H9 (cell line): ENCODE data around the gene DUSP23. TPM values are rescaled to one million over a fixed set of nuclear protein-coding genes. Genes with fewer than 3 reads are reported as not detected.

ENCODE experiments used
- DNase-seq: peaks from one replicate; pipeline ENCODE4 v3.0.0-alpha.2; 2017
- H2AFZ ChIP-seq: one replicate; pipeline ENCODE4 v1.6.1; 2013; ENCODE audit warnings: mild to moderate bottlenecking, low read length, control low read depth, moderate library complexity
- H2AK5ac ChIP-seq: 2 replicates; pipeline ENCODE4 v1.6.1; 2013; ENCODE audit warnings: low read length, control low read depth, mixed read lengths; ENCODE audit not compliant: insufficient read length
- H2BK120ac ChIP-seq: one replicate; pipeline ENCODE4 v1.6.1; 2013; ENCODE audit warnings: low read depth, mild to moderate bottlenecking, low read length, control low read depth, inconsistent platforms; ENCODE audit not compliant: poor library complexity, severe bottlenecking
- H2BK12ac ChIP-seq: 2 replicates; pipeline ENCODE4 v1.6.1; 2013; ENCODE audit warnings: low read length, control low read depth, mixed read lengths, low read depth; ENCODE audit not compliant: insufficient read length
- H2BK15ac ChIP-seq: 2 replicates; pipeline ENCODE4 v1.6.1; 2013; ENCODE audit warnings: low read depth, low read length, control low read depth
- H2BK20ac ChIP-seq: one replicate; pipeline ENCODE4 v1.6.1; 2013; ENCODE audit warnings: low read depth, mild to moderate bottlenecking, low read length, control low read depth, inconsistent platforms; ENCODE audit not compliant: poor library complexity, severe bottlenecking
- H2BK5ac ChIP-seq: 2 replicates; pipeline ENCODE4 v1.6.1; 2013; ENCODE audit warnings: low read length, control low read depth, mixed read lengths; ENCODE audit not compliant: insufficient read length
- H3K14ac ChIP-seq: 2 replicates; pipeline ENCODE4 v1.6.1; 2013; ENCODE audit warnings: low read length, control low read depth; ENCODE audit not compliant: insufficient read depth
- H3K18ac ChIP-seq: 2 replicates; pipeline ENCODE4 v1.6.1; 2013; ENCODE audit warnings: low read depth, mild to moderate bottlenecking, mixed read lengths, low read length, control low read depth; ENCODE audit not compliant: insufficient read length
- H3K23ac ChIP-seq: 2 replicates; pipeline ENCODE4 v1.6.1; 2013; ENCODE audit warnings: low read length, control low read depth, mixed read lengths, low read depth; ENCODE audit not compliant: insufficient read length
- H3K23me2 ChIP-seq: 2 replicates; pipeline ENCODE4 v1.6.1; 2013; ENCODE audit warnings: low read depth, mild to moderate bottlenecking, mixed read lengths, low read length, control low read depth; ENCODE audit not compliant: insufficient read length, poor library complexity, severe bottlenecking
- H3K27ac ChIP-seq: 2 replicates; pipeline ENCODE4 v1.5.1; 2013; ENCODE audit warnings: low read length, control low read depth, mixed read lengths, low read depth; ENCODE audit not compliant: insufficient read length
- H3K27me3 ChIP-seq: 2 replicates; pipeline ENCODE4 v1.6.1; 2013; ENCODE audit warnings: low read length, control low read depth, inconsistent platforms; ENCODE audit not compliant: insufficient read depth
- H3K4ac ChIP-seq: 2 replicates; pipeline ENCODE4 v1.6.1; 2013; ENCODE audit warnings: low read depth, mild to moderate bottlenecking, control low read depth, inconsistent platforms, low read length, moderate library complexity
- H3K4me1 ChIP-seq: 2 replicates; pipeline ENCODE4 v1.6.1; 2013; ENCODE audit warnings: low read length, control low read depth, inconsistent platforms; ENCODE audit not compliant: insufficient read depth
- H3K4me2 ChIP-seq: 2 replicates; pipeline ENCODE4 v1.6.1; 2013; ENCODE audit warnings: low read length, control low read depth, mixed read lengths; ENCODE audit not compliant: insufficient read length, insufficient read depth
- H3K56ac ChIP-seq: 2 replicates; pipeline ENCODE4 v1.6.1; 2013; ENCODE audit warnings: low read depth, mild to moderate bottlenecking, mixed read lengths, low read length, control low read depth; ENCODE audit not compliant: insufficient read length
- H3K79me1 ChIP-seq: 2 replicates; pipeline ENCODE4 v1.6.1; 2013; ENCODE audit warnings: low read depth, mild to moderate bottlenecking, moderate library complexity, low read length, control low read depth, inconsistent platforms; ENCODE audit not compliant: insufficient read depth, poor library complexity, severe bottlenecking
- H3K79me2 ChIP-seq: 2 replicates; pipeline ENCODE4 v1.6.1; 2013; ENCODE audit warnings: low read length, control low read depth, inconsistent platforms; ENCODE audit not compliant: insufficient read depth
- H3K9ac ChIP-seq: 2 replicates; pipeline ENCODE4 v1.6.1; 2013; ENCODE audit warnings: low read length, control low read depth, mixed read lengths; ENCODE audit not compliant: insufficient read length; ENCODE audit errors: extremely low read depth
- H3K9me3 ChIP-seq: one replicate; pipeline ENCODE4 v1.6.1; 2013; ENCODE audit warnings: low read depth, low read length, inconsistent platforms; ENCODE audit not compliant: control insufficient read depth
- H3T11ph ChIP-seq: one replicate; pipeline ENCODE4 v1.6.1; 2013; ENCODE audit warnings: mild to moderate bottlenecking, low read length, control low read depth, inconsistent platforms
- H4K20me1 ChIP-seq: one replicate; pipeline ENCODE4 v1.6.1; 2013; ENCODE audit not compliant: control insufficient read depth, insufficient read length, insufficient read depth
- H4K5ac ChIP-seq: 2 replicates; pipeline ENCODE4 v1.6.1; 2013; ENCODE audit warnings: low read depth, mild to moderate bottlenecking, mixed read lengths, low read length, control low read depth; ENCODE audit not compliant: insufficient read length
- H4K8ac ChIP-seq: replicated peaks from 2 replicates; pipeline ENCODE4 v1.6.1; 2013; ENCODE audit warnings: low read length, control low read depth, mixed read lengths, low read depth; ENCODE audit not compliant: insufficient read length
- H4K91ac ChIP-seq: 2 replicates; pipeline ENCODE4 v1.6.1; 2013; ENCODE audit warnings: low read depth, mild to moderate bottlenecking, moderate library complexity, mixed read lengths, low read length, control low read depth; ENCODE audit not compliant: insufficient read length
- H3K27ac Mint-ChIP-seq, 3 experiments: 2 replicates in 2 of 3; 3 replicates in 1 of 3; pipeline ENCODE4 v1.8.0; 2020 to 2021; ENCODE audit warnings: mixed read lengths in 3 of 3, mild to moderate bottlenecking in 1 of 3, moderate library complexity in 1 of 3
- H3K27me3 Mint-ChIP-seq: 2 replicates; pipeline ENCODE4 v1.8.0; 2021; ENCODE audit warnings: low read depth, mild to moderate bottlenecking, moderate library complexity, mixed read lengths
- H3K36me3 Mint-ChIP-seq, 3 experiments: 2 replicates in 2 of 3; 3 replicates in 1 of 3; pipeline ENCODE4 v1.8.0; 2020 to 2021; ENCODE audit warnings: low read depth in 3 of 3, mixed read lengths in 3 of 3; ENCODE audit not compliant: insufficient read depth in 1 of 3
- H3K4me1 Mint-ChIP-seq, 2 experiments: 2 replicates each; pipeline ENCODE4 v1.8.0; 2020; ENCODE audit warnings: mixed read lengths in 2 of 2
- H3K4me3 Mint-ChIP-seq, 2 experiments: 2 replicates in 1 of 2; 3 replicates in 1 of 2; pipeline ENCODE4 v1.8.0; 2020 to 2021; ENCODE audit warnings: mild to moderate bottlenecking in 2 of 2, mixed read lengths in 2 of 2, moderate library complexity in 1 of 2
- H3K9me3 Mint-ChIP-seq, 2 experiments: 2 replicates in 1 of 2; 3 replicates in 1 of 2; pipeline ENCODE4 v1.8.0; 2020; ENCODE audit warnings: mild to moderate bottlenecking in 2 of 2, mixed read lengths in 2 of 2, moderate library complexity in 1 of 2
- CTCF ChIP-seq: fragments of 200-600 bp; sonication (generic); conservative IDR thresholded peaks from 3 replicates; pipeline ENCODE4 v1.8.0; 2021; ENCODE audit warnings: antibody characterized with exemption, mild to moderate bottlenecking
- WGBS: extraction: QIAGEN DNeasy Blood & Tissue Kit; methylation state at CpG from one replicate; pipeline ENCODE4 v1.1.7; 2013; ENCODE audit warnings: missing lambda C conversion rate, low lambda C conversion rate, mixed read lengths; ENCODE audit not compliant: insufficient read length; ENCODE audit errors: extremely low coverage; 5-methylcytosine and 5-hydroxymethylcytosine counted together
- total RNA-seq: library from RNA; stranded (reverse); gene quantifications from 2 replicates; pipeline ENCODE4 v1.2.1, GENCODE V29; 2021

DUSP23 gene
- total RNA-seq, 1 experiment from 2014 or later, result 25.0 TPM

DNA sequence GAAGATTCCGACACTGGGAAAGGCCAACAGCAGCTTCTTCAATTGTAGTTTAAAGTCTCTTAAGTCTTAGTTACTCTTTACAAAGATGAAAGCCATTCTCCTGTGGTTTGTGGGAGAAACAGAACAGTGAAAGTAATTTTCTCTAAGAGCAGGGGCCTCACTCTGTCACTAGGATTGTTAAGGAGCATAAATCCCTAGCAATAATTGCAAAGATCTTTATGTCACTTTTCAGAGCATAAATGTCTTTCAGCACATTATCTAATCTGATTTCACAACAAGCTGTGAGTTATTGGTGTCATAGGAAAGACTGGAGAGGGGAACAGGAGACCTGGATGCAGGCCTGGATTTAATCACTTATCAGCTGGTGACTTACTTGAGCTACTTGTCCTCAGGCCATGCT lies 32.4 kb upstream of the DUSP23 start:
- no peaks in the 10 kb centered on the region for H3K4me1 ChIP-seq
- no peak overlapping the region for H3K4me2 ChIP-seq
- H3K56ac ChIP-seq, result no peak overlapping the region
- H3K79me2 ChIP-seq, result no peaks in the 10 kb centered on the region
- no peaks in the 10 kb centered on the region for H3K79me1 ChIP-seq
- no peak overlapping the region for H2AFZ ChIP-seq
- no peak for TF ChIP-seq CTCF
- no peaks in the 10 kb centered on the region for H3K9me3 ChIP-seq
- no peak overlapping the region for H2AK5ac ChIP-seq
- no peak overlapping the region for H3K27ac Mint-ChIP-seq
- no peaks in the 10 kb centered on the region for H3K23me2 ChIP-seq
- H3K23ac ChIP-seq, result no peak overlapping the region
- no peak overlapping the region for H3K9ac ChIP-seq
- H2BK15ac ChIP-seq, result no peak overlapping the region
- DNase-seq, result no peak
- no peaks in the 10 kb centered on the region for H3K4me1 Mint-ChIP-seq
- no peaks in the 10 kb centered on the region; the same call in none of the 2 replicates for H3K27me3 Mint-ChIP-seq
- H4K20me1 ChIP-seq, result no peaks in the 10 kb centered on the region
- H3K4me3 Mint-ChIP-seq, result no peak overlapping the region
- no peak overlapping the region for H3K4ac ChIP-seq
- H2BK5ac ChIP-seq, result no peak overlapping the region
- H3K27me3 ChIP-seq, result no peaks in the 10 kb centered on the region
- no peak overlapping the region for H3K14ac ChIP-seq
- H2BK120ac ChIP-seq, result no peak overlapping the region
- WGBS, result no CpG with 5 or more reads among the region's 1 CpG
- H2BK12ac ChIP-seq, result no peak overlapping the region
- no peak overlapping the region for H2BK20ac ChIP-seq
- no peak overlapping the region for H3K27ac ChIP-seq
- no peak overlapping the region for H4K5ac ChIP-seq
- no peak overlapping the region for H4K8ac ChIP-seq
- H3K18ac ChIP-seq, result no peak overlapping the region
- no peak overlapping the region for H3T11ph ChIP-seq
- no peaks in the 10 kb centered on the region; a peak in 1 of 5 replicates for H3K9me3 Mint-ChIP-seq
- no peaks in the 10 kb centered on the region for H3K36me3 Mint-ChIP-seq
- H4K91ac ChIP-seq, result no peak overlapping the region
